ENCODE results near the gene ZNF326.
"Not testable (repeated sequence)": the region's sequence is repeated elsewhere in the genome, so short reads cannot be mapped to it uniquely, and the experiment has no call there.

The ZNF326 gene

DNA sequence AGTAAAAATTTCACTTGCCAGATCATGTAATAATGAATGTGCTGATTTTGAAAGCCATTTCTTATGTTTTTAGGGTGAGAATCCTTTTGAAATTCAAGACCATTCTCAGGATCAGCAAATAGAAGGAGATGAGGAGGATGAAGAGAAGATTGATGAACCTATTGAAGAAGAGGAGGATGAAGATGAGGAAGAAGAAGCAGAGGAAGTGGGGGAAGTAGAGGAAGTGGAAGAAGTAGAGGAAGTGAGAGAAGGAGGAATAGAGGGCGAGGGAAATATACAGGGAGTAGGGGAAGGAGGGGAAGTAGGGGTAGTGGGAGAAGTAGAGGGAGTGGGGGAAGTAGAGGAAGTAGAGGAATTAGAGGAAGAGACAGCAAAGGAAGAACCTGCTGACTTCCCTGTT, 32.4 kb downstream of the ZNF326 start:
- TF ChIP-seq, protein P1, sequence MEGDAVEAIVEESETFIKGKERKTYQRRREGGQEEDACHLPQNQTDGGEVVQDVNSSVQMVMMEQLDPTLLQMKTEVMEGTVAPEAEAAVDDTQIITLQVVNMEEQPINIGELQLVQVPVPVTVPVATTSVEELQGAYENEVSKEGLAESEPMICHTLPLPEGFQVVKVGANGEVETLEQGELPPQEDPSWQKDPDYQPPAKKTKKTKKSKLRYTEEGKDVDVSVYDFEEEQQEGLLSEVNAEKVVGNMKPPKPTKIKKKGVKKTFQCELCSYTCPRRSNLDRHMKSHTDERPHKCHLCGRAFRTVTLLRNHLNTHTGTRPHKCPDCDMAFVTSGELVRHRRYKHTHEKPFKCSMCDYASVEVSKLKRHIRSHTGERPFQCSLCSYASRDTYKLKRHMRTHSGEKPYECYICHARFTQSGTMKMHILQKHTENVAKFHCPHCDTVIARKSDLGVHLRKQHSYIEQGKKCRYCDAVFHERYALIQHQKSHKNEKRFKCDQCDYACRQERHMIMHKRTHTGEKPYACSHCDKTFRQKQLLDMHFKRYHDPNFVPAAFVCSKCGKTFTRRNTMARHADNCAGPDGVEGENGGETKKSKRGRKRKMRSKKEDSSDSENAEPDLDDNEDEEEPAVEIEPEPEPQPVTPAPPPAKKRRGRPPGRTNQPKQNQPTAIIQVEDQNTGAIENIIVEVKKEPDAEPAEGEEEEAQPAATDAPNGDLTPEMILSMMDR (IDR thresholded peaks at IDR 0.05; ENCODE audit: control insufficient read depth, extremely low read depth, insufficient read depth), result no peak
- DNase-seq (ENCODE audit: low read depth), result no peak
- H3K4me3 ChIP-seq (ENCODE audit: low read depth, low read length), result no peak overlapping the region

DNA sequence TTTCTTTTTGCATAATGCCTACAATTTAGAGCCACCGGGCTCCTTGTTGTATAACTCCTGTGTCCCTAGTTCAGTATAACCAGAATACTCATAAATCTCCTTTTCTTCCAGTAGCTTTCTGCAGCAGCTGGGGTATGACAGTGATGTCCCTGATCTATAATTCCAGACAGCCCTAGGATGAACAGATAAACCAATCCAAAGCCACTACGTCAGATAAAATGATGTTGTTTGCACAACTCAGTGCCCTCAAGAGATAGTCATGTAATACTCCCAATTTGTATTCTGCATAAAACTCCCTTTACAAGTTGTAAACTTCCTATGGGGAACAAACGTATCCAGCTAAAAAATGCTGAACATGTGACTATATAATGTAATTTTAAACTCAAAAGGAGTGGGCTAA, 44.7 kb downstream of the ZNF326 start:
- no peak overlapping the region for H3K4me3 ChIP-seq (ENCODE audit: low read depth, low read length)
- TF ChIP-seq, protein P1 (IDR thresholded peaks at IDR 0.05; ENCODE audit: control insufficient read depth, extremely low read depth, insufficient read depth), result no peak
- no peak for DNase-seq (ENCODE audit: low read depth)

DNA sequence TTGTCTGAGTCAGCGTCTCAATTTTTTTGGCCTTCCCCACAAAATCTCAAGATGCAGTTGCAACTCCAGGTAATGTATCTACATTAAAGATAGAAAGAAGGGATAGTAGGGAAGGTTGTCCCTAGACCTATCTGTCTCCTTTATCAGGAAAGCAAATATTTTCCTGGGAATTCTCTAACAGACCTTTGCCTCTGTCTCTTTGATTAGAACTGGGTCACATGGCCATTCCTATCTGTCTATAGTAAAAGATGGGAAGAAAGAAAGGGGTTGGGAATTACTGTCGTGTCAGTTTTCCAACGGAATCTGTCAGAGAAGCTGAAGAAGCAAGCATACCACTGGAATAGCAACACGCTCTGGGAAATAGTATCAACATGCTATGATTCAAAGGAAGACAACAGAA, 48.7 kb downstream of the ZNF326 start:
- DNase-seq (ENCODE audit: low read depth), result no peak
- H3K4me3 ChIP-seq (ENCODE audit: low read depth, low read length), result no peak overlapping the region
- TF ChIP-seq, protein P1 (IDR thresholded peaks at IDR 0.05; ENCODE audit: control insufficient read depth, extremely low read depth, insufficient read depth), result no peak

DNA sequence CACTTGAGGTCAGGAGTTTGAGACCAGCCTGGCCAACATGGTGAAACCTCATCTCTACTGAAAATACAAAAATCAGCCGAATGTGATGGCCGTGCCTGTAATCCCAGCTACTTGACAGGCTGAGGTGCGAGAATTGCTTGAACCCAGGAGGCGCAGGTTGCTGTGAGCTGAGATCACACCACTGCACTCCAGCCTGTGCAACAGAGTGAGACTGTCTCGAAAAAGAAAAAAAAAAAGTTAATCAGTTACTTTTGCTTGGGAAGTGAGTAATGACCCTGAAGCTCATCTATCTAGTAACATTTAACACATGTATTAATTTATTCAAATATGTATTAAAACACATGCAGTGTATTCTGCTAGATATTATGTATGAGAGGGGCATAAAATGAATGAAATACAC, 49.4 kb downstream of the ZNF326 start:
- TF ChIP-seq, protein P1 (IDR thresholded peaks at IDR 0.05; ENCODE audit: control insufficient read depth, extremely low read depth, insufficient read depth), result no peak

DNA sequence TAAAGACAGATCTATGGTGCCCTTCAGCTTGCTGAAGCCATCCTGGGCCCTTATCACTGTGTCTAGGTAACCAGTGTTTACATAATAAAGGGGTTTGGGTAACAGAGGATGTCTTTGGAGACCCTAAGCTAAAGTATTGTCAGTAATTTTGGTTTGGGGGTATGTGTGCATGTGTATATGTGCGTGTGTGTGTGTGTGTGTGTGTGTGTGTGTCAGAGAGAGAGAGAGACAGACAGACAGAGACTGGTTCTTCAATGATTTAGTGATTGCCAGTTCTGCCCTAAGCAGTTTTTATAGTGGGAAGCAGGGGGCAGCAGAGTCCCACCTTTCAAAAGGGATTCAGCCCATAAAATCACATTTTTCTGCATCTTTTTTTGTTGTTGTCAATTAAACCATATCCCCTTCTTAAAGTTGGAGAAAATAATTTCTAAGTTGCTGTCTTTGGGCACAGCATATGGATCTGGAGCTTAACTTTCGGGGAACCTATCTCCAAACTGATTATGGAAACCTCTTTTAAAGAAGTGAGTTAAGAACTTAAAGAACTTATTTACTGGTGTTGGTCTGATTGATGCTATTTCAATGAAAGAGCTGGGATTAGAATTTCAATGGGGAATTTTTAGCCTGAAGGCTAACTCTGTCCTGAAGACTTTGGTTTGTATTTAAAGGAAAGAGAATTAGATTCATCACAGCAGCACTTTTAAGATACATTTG, 51.1 kb downstream of the ZNF326 start:
- no peak for DNase-seq (ENCODE audit: low read depth)
- TF ChIP-seq, protein P1 (IDR thresholded peaks at IDR 0.05; ENCODE audit: control insufficient read depth, extremely low read depth, insufficient read depth), result peak; percentile 49; the same call in 1 of the 2 replicates
- H3K4me3 ChIP-seq (ENCODE audit: low read depth, low read length), result no peak overlapping the region

More for the DNA sequence above, 49.4 kb downstream of the ZNF326 start:
- no peak overlapping the region for H3K4me3 ChIP-seq (ENCODE audit: low read depth, low read length)
- DNase-seq (ENCODE audit: low read depth), result no peak

DNA sequence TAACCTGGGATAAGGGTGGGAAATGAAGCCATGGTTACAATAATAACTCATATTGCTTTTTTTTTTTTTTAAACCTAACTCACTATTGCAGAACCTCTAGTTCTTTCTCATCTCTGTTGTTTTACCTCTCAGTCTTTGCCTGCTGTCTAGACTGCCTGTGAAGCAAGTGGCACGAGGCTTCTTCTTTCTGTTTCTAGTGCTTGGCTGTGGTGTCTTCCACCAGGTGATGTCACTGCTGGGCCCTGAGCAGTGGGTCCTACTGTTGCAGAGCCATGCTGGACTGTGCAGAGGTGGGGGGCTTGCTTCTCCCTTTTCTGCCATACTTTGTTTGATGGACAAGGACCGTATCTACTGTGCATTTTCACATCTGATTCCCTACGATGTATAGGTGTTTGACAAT, 51.7 kb downstream of the ZNF326 start:
- H3K4me3 ChIP-seq (ENCODE audit: low read depth, low read length), result no peak overlapping the region
- TF ChIP-seq, protein P1 (IDR thresholded peaks at IDR 0.05; ENCODE audit: control insufficient read depth, extremely low read depth, insufficient read depth), result no peak
- DNase-seq (ENCODE audit: low read depth), result no peak

DNA sequence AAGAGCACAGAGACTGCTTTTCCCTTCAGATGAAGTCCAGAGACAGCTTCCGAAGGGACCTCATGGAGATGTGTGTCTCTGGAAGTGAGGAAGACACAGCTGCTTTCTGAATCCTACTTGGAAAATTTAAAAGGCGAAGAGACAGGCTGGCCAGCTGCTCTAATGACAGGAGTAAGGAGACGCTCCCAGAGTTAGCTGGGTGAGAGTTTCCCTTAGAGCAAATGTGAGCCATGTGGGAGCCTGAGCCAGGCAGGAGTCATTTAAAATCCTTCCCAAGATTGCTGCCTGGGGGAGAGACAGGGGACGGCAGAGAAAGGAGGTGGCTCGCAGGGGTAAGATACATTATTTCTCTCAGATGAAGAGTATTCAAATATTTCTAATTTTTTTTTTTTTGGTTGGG, 53.1 kb downstream of the ZNF326 start:
- no peak overlapping the region for H3K4me3 ChIP-seq (ENCODE audit: low read depth, low read length)
- TF ChIP-seq, protein P1 (IDR thresholded peaks at IDR 0.05; ENCODE audit: control insufficient read depth, extremely low read depth, insufficient read depth), result no peak
- DNase-seq (ENCODE audit: low read depth), result no peak

DNA sequence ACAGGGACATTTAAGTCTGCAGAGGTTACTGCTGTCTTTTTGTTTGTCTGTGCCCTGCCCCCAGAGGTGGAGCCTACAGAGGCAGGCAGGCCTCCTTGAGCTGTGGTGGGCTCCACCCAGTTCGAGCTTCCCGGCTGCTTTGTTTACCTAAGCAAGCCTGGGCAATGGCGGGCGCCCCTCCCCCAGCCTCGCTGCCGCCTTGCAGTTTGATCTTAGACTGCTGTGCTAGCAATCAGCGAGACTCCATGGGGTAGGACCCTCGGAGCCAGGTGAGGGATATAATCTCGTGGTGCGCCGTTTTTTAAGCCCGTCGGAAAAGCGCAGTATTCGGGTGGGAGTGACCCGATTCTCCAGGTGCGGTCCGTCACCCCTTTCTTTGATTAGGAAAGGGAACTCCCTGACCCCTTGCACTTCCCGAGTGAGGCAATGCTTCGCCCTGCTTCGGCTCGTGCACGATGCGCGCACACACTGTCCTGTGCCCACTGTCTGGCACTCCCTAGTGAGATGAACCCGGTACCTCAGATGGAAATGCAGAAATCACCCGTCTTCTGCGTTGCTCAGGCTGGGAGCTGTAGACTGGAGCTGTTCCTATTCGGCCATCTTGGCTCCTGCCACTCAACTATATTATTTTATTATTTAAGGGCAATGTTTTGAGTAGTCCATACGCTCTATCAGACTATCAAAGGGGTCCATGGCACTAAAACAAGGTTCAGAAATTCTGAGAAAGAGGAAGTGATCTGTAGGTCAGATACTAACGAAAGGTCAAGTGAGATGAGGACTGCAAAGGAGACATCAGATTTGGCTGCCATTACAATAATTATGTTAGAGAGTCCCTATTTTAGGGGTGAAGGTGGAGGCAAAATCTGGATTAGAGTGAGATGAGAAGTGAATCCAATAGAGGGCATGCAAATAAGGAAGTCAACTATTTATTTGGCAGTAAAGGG, 68.1 kb downstream of the ZNF326 start:
- H3K4me3 ChIP-seq (ENCODE audit: low read depth, low read length); DNase-seq (ENCODE audit: low read depth): not testable (repeated sequence)

DNA sequence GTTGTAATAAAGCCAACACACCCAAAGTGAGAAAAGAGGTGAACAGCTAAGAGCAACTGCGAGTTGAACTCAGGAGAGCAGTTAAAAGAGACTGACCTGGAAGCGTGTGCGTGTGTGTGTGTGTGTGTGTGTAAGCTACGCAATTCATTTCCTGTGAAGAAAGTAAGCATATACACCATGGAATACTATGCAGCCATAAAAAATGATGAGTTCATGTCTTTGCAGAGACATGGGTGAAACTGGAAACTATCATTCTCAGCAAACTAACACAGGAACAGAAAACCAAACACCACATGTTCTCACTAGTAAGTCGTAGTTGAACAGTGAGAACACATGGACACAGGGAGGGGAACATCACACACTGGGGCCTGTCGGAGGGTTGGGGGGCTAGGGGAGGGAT, 69.2 kb downstream of the ZNF326 start:
- not testable (repeated sequence) for DNase-seq (ENCODE audit: low read depth); H3K4me3 ChIP-seq (ENCODE audit: low read depth, low read length)

Data from LNCaP clone FGC (cell line).